ENCODE measurements around the gene FAM171A1. TPM values are rescaled to one million over a fixed set of nuclear protein-coding genes. Genes with fewer than 3 reads are reported as not detected.

Gene FAM171A1
- total RNA-seq, 1 experiment from 2014 or later, result 46.5 TPM

DNA sequence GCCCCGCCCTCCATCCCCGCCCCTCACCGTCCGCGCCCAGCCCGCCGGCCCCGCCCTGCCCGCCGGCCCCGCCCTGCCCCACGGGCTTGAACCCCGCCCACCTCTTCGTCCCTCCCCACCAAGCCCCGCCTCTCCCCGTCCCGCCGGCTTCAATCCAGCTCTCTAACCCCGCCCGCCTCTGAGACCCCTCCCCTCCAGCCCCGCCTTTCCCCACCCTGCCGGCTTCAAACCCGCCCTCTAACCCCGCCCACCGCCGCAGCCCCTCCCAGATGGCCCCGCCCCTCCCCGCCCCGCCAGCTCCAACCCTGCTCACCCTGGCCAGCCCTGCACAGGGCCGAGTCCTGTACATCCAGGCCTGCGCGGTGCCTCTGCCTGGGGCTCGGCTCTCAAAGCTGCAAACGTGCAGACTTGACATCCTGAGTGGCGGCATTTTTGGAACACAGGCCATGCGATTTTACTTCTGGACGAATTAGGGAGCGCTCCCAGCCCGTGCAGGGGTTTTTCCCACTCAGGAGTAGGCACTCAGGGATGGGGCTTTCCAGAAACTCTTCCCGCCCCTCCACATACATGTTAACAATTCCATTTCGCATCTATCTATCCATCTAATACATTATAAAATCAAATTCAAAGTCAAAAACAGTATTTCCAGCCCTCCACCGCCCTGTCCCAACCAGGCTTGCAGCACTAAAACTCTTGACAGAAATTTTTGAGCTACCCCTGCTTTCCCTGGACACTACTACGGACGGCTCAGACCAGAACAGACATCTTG lies 202.1 kb downstream of the FAM171A1 start:
- H3K9me3 ChIP-seq (ENCODE audit: low read depth, low read length, poor library complexity, severe bottlenecking), result no peaks in the 10 kb centered on the region
- POLR2A ChIA-PET (ENCODE audit: low non-redundant PET), result interaction anchor here (0.6 kb wide), 1 partner anchor 17 kb away, joined by 3 read pairs; no protein-coding TSS in a partner anchor
- CTCF ChIA-PET, result interaction anchor here (0.6 to 0.9 kb wide), 3 partner anchors 11 to 690 kb away, joined by 3 to 10 read pairs (median 5); partner anchors contain the start of gene FAM171A1
- DNase-seq (ENCODE audit: low spot score), result peak; percentile 92
- H3K36me3 ChIP-seq (ENCODE audit: insufficient read depth, low read length, poor library complexity, severe bottlenecking), result no peaks in the 10 kb centered on the region
- BruUV-seq (replicated peaks), result no TSS peak
- peaks cover 26% of the 10 kb centered on the region for H3K4me1 ChIP-seq (ENCODE audit: insufficient read depth, low read length, poor library complexity, severe bottlenecking)
- no peak for TF ChIP-seq EZH2 (IDR thresholded peaks at IDR 0.05; ENCODE audit: borderline replicate concordance, low read depth, low read length, poor library complexity, severe bottlenecking)
- TF ChIP-seq, protein P1, sequence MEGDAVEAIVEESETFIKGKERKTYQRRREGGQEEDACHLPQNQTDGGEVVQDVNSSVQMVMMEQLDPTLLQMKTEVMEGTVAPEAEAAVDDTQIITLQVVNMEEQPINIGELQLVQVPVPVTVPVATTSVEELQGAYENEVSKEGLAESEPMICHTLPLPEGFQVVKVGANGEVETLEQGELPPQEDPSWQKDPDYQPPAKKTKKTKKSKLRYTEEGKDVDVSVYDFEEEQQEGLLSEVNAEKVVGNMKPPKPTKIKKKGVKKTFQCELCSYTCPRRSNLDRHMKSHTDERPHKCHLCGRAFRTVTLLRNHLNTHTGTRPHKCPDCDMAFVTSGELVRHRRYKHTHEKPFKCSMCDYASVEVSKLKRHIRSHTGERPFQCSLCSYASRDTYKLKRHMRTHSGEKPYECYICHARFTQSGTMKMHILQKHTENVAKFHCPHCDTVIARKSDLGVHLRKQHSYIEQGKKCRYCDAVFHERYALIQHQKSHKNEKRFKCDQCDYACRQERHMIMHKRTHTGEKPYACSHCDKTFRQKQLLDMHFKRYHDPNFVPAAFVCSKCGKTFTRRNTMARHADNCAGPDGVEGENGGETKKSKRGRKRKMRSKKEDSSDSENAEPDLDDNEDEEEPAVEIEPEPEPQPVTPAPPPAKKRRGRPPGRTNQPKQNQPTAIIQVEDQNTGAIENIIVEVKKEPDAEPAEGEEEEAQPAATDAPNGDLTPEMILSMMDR (conservative IDR thresholded peaks at IDR 0.05; ENCODE audit: low read depth, low read length), result no peak
- H3K27ac ChIP-seq (ENCODE audit: low read depth, low read length, poor library complexity, severe bottlenecking), result no peak overlapping the region
- intact Hi-C loops (cut with micrococcal nuclease; ENCODE audit: unreplicated experiment), result no loop called here
- no peaks in the 10 kb centered on the region for H3K27me3 ChIP-seq (replicated peaks; ENCODE audit: insufficient read depth, low read depth, low read length, poor library complexity)
- no peak overlapping the region for H3K4me3 ChIP-seq (ENCODE audit: low read depth, low read length, poor library complexity, severe bottlenecking)

DNA sequence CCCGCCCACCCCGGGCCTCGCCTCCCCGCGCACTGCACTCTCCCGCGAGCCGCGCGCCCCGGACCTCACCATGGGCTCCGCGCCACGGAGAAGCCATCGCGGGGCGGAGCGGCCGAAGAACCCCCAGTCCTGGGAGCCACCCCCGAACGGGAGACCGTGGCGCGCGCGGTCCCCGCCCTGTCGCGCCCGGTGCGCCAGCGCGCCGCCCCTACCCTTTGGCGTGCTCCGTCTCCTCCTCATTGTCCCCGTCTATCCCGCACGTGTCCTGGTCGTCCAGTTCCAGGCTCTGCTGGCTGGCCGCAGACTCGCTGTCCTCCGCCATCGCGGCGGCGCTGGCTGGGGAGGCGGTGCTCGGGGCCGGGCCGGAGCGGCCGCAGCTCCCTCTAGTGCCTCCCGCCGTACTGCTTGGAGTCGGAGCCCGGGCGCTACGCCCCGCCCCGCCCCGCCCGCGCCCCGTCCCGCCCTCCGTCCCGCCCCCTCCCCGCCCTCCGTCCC lies 202.8 kb downstream of the FAM171A1 start, which contains the start of gene NMT2:
Gene NMT2 (minus strand): TSS at position 403 of the 495 bp plus-strand sequence. CDS start 81 bp downstream, at position 322.
- peaks cover 26% of the 10 kb centered on the region for H3K4me1 ChIP-seq (ENCODE audit: insufficient read depth, low read length, poor library complexity, severe bottlenecking)
- no TSS peak for BruUV-seq (replicated peaks)
- H3K9me3 ChIP-seq (ENCODE audit: low read depth, low read length, poor library complexity, severe bottlenecking), result no peaks in the 10 kb centered on the region
- no peaks in the 10 kb centered on the region for H3K27me3 ChIP-seq (replicated peaks; ENCODE audit: insufficient read depth, low read depth, low read length, poor library complexity)
- peak; percentile 87 for DNase-seq (ENCODE audit: low spot score)
- ChIA-PET CTCF (interaction anchor here (0.9 kb wide), 2 partner anchors 12 to 203 kb away, joined by 3 to 10 read pairs; partner anchors contain the start of gene FAM171A1), POLR2A (ENCODE audit: low non-redundant PET) (interaction anchor here (0.6 kb wide), 1 partner anchor 16 kb away, joined by 3 read pairs; no protein-coding TSS in a partner anchor)
- intact Hi-C loops (cut with micrococcal nuclease; ENCODE audit: unreplicated experiment), result no loop called here
- peak within 1 kb of the TSS; percentile 95 for H3K4me3 ChIP-seq (ENCODE audit: low read depth, low read length, poor library complexity, severe bottlenecking)
- no peaks in the 10 kb centered on the region for H3K36me3 ChIP-seq (ENCODE audit: insufficient read depth, low read length, poor library complexity, severe bottlenecking)
- peak within 1 kb of the TSS; percentile 80 for H3K27ac ChIP-seq (ENCODE audit: low read depth, low read length, poor library complexity, severe bottlenecking)
- TF ChIP-seq EZH2 (IDR thresholded peaks at IDR 0.05; ENCODE audit: borderline replicate concordance, low read depth, low read length, poor library complexity, severe bottlenecking), result no peak
- TF ChIP-seq, protein P1 (conservative IDR thresholded peaks at IDR 0.05; ENCODE audit: low read depth, low read length), result peak; percentile 39; the same call in 1 of the 2 replicates

DNA sequence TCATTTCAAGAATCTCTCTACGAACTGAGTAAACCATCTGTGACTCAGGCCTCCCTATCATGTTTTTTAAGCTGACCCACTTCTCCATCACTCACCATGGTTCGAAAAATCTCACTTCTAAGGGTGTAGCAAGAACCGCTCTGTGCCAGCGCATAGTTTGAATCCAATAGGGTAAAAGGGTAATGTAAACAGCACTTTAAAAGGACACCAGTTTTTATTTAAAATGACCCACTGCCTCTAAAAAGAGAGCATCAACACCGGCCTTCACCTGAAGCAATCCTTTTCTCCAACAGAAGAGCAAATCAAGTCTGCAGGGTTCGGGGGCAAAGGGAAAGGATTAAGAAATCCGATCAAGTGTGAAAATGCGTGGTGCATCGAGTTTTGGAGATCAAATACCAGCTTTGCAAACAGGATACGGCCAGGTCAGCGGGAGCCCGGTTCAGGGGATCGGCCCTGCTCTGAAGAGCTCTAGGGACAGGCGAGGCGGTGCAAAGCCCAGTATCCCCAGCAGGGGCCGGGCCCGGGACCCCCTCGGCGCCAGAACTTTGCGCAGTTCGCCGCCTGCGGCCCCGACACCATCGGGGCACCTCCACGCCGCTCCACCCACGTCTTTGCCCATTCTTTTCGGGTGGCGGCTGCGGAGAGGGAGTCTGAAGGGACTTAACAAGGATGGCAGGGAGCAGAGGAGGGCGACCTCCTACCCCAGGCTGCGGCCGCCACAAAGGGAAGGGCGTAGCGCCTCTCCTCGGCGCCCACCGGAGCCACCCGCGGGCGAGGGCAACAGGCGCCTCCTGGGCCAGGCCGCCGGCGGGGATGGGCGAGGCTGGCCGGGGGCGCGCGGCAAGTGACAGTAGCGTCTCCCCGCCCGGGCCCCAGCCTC lies 203.4 kb downstream of the FAM171A1 start:
- H3K4me1 ChIP-seq (ENCODE audit: insufficient read depth, low read length, poor library complexity, severe bottlenecking), result peaks cover 26% of the 10 kb centered on the region
- peak overlapping the region; percentile 80 for H3K27ac ChIP-seq (ENCODE audit: low read depth, low read length, poor library complexity, severe bottlenecking)
- intact Hi-C loops (cut with micrococcal nuclease; ENCODE audit: unreplicated experiment), result no loop called here
- H3K4me3 ChIP-seq (ENCODE audit: low read depth, low read length, poor library complexity, severe bottlenecking), result peak overlapping the region; percentile 95
- CTCF ChIA-PET, result interaction anchor here (0.6 to 0.9 kb wide), 3 partner anchors 12 to 141 kb away, joined by 3 to 4 read pairs (median 3); no protein-coding TSS in a partner anchor
- peak; percentile 57 for DNase-seq (ENCODE audit: low spot score)
- no TSS peak for BruUV-seq (replicated peaks)
- no peaks in the 10 kb centered on the region for H3K36me3 ChIP-seq (ENCODE audit: insufficient read depth, low read length, poor library complexity, severe bottlenecking)
- no peaks in the 10 kb centered on the region for H3K9me3 ChIP-seq (ENCODE audit: low read depth, low read length, poor library complexity, severe bottlenecking)
- TF ChIP-seq, protein P1 (conservative IDR thresholded peaks at IDR 0.05; ENCODE audit: low read depth, low read length), result peak; percentile 37; the same call in 1 of the 2 replicates
- TF ChIP-seq EZH2 (IDR thresholded peaks at IDR 0.05; ENCODE audit: borderline replicate concordance, low read depth, low read length, poor library complexity, severe bottlenecking), result no peak
- POLR2A ChIA-PET (ENCODE audit: low non-redundant PET), result interaction anchor here (0.6 kb wide), 1 partner anchor 15 kb away, joined by 3 read pairs; no protein-coding TSS in a partner anchor
- H3K27me3 ChIP-seq (replicated peaks; ENCODE audit: insufficient read depth, low read depth, low read length, poor library complexity), result no peaks in the 10 kb centered on the region
